HEK293T (cell line): Measurements from ENCODE around the gene NT5C2.
"Not testable (repeated sequence)": the region's sequence is repeated elsewhere in the genome, so short reads cannot be mapped to it uniquely, and the experiment has no call there.

Experiments
- CTCF ChIA-PET: fragments of 350-600 bp; formaldehyde crosslinking; extraction: SDS; loops from one replicate; lab custom pipeline; 2021; ENCODE audit warnings: antibody characterized with exemption, inconsistent platforms; lab: Yijun Ruan, JAX
- POLR2A ChIA-PET: fragments of 350-600 bp; formaldehyde crosslinking; extraction: SDS; loops from one replicate; lab custom pipeline; 2020; ENCODE audit warnings: antibody characterized with exemption, inconsistent platforms; lab: Yijun Ruan, JAX
- DNase-seq: peaks from one replicate; pipeline ENCODE4 v3.0.0; 2012; ENCODE audit warnings: mixed read lengths; ENCODE audit errors: extremely low spot score
- ARNT ChIP-seq: fragments of 450-650 bp; IDR thresholded peaks from 2 replicates; pipeline ENCODE4 v1.6.1; 2017; ENCODE audit warnings: mild to moderate bottlenecking
- BHLHE40 ChIP-seq: fragments of 450-650 bp; IDR thresholded peaks from 2 replicates; pipeline ENCODE4 v1.6.1; 2016; ENCODE audit warnings: mild to moderate bottlenecking, moderate library complexity, borderline replicate concordance
- CTBP1 ChIP-seq: fragments of 450-650 bp; IDR thresholded peaks from 2 replicates; pipeline ENCODE4 v1.6.1; 2016; ENCODE audit warnings: borderline replicate concordance
- ELF4 ChIP-seq: fragments of 450-650 bp; IDR thresholded peaks from 2 replicates; pipeline ENCODE4 v1.6.1; 2017; ENCODE audit warnings: antibody characterized with exemption
- FOXA1 ChIP-seq: fragments of 450-650 bp; IDR thresholded peaks from 2 replicates; pipeline ENCODE4 v1.6.1; 2016; ENCODE audit warnings: mild to moderate bottlenecking
- FOXK2 ChIP-seq: fragments of 450-650 bp; IDR thresholded peaks from 2 replicates; pipeline ENCODE4 v1.6.1; 2016; ENCODE audit warnings: mild to moderate bottlenecking
- FOXM1 ChIP-seq: fragments of 450-650 bp; IDR thresholded peaks from 2 replicates; pipeline ENCODE4 v1.6.1; 2017; ENCODE audit warnings: mild to moderate bottlenecking, borderline replicate concordance
- HDGF ChIP-seq: fragments of 450-650 bp; IDR thresholded peaks from 2 replicates; pipeline ENCODE4 v1.6.1; 2017; ENCODE audit warnings: antibody characterized with exemption, borderline replicate concordance
- L3MBTL2 ChIP-seq: fragments of 450-650 bp; conservative IDR thresholded peaks from 2 replicates; pipeline ENCODE4 v1.6.1; 2016; ENCODE audit warnings: mild to moderate bottlenecking
- LEF1 ChIP-seq: fragments of 450-650 bp; IDR thresholded peaks from 2 replicates; pipeline ENCODE4 v1.6.1; 2017; ENCODE audit warnings: mild to moderate bottlenecking, borderline replicate concordance
- NFRKB ChIP-seq: fragments of 450-650 bp; IDR thresholded peaks from 2 replicates; pipeline ENCODE4 v1.6.1; 2016; ENCODE audit warnings: mild to moderate bottlenecking, moderate library complexity
- SP1 ChIP-seq: fragments of 450-650 bp; IDR thresholded peaks from 2 replicates; pipeline ENCODE4 v1.6.1; 2017
- SUZ12 ChIP-seq: fragments of 450-650 bp; IDR thresholded peaks from 2 replicates; pipeline ENCODE4 v1.6.1; 2016; ENCODE audit warnings: mild to moderate bottlenecking
- TARDBP ChIP-seq: fragments of 450-650 bp; IDR thresholded peaks from 2 replicates; pipeline ENCODE4 v1.6.1; 2016
- ZNF384 ChIP-seq: fragments of 450-650 bp; IDR thresholded peaks from 2 replicates; pipeline ENCODE4 v1.6.1; 2016
- TF ChIP-seq, protein P1 (sequence below): fragments of 450-650 bp; IDR thresholded peaks from 2 replicates; pipeline ENCODE4 v1.6.1; 2016

NT5C2 gene

DNA sequence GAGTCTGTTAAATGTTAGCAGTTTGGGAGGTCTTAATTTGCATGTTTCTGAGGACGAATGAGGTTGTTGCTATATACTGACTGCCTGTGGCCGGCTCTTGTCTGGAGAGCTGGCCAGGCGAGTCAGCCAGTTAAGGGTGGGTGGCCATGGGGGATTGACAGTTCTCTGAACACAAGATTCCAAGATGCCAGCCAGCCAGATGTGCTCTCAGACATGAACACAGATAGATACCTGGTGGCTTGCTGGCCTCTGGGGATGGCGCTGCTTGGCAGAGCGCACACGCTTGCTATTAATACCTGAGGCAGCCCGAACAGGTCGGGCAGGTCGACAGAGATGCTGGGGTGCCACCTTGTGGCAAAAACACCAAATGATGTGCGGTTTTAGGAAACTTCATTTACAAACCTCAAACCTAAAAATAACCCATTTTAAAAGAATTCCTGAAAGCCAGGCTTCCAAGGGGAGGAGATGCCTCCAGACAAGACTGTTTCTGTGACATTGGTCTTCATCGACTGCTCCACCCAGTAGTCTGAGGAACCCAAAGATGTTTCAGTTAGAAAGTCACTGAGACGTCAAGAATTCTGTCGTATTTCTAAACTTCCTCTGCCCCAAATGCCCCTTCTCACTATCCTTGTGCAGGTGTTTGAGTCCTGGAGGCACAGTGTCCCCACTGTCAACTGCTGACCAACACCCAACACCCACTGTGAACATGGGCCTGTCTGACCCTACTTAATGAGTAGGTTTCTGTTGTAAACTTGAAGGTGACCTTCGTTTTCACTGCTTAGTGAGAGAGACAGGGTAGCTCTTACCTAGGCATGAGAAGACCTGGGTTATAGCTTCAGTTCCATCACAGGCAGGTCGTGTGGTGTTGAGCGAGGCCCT lies 123.4 kb downstream of the NT5C2 start:
- ChIA-PET POLR2A (no interaction called here), CTCF (interaction anchor here (1.1 to 4.0 kb wide), 2 partner anchors 152 to 244 kb away, joined by 4 to 15 read pairs; partner anchors contain the start of gene CNNM2)
- peak; percentile 77 for DNase-seq
- TF ChIP-seq ELF4 = no peak
- TF ChIP-seq NFRKB = no peak
- no peak for TF ChIP-seq BHLHE40
- TF ChIP-seq FOXA1 = no peak
- TF ChIP-seq SUZ12 = no peak
- TF ChIP-seq, protein P1, sequence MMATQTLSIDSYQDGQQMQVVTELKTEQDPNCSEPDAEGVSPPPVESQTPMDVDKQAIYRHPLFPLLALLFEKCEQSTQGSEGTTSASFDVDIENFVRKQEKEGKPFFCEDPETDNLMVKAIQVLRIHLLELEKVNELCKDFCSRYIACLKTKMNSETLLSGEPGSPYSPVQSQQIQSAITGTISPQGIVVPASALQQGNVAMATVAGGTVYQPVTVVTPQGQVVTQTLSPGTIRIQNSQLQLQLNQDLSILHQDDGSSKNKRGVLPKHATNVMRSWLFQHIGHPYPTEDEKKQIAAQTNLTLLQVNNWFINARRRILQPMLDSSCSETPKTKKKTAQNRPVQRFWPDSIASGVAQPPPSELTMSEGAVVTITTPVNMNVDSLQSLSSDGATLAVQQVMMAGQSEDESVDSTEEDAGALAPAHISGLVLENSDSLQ = no peak
- no peak for TF ChIP-seq SP1
- no peak for TF ChIP-seq ZNF384
- TF ChIP-seq L3MBTL2 = no peak
- no peak for TF ChIP-seq FOXM1
- TF ChIP-seq LEF1 = no peak
- no peak for TF ChIP-seq FOXK2
- TF ChIP-seq CTBP1 = no peak

DNA sequence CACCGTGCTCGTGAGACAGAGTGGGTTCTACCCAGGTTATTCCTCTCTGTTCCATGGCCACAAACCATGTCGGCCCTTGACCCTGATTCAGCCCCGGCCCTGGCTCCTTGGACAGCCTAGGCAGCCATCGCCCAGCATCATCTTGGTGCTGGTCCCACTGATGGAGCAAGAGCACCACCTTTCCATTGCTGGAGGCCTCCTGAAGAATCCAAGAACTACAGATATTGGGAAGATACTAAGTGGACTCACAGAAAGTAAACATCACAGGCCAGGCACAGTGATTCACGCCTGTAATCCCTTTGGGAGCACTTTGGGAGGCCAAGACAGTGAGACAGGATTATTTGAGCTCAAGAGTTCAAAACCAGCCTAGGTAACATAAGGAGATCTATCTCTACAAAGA lies 125.1 kb downstream of the NT5C2 start:
- CTCF ChIA-PET = interaction anchor here (1.0 to 4.0 kb wide), 2 partner anchors 151 to 153 kb away, joined by 5 to 15 read pairs; partner anchors contain the start of gene CNNM2
- no peak for DNase-seq
- POLR2A ChIA-PET = no interaction called here
- TF ChIP-seq ELF4 (no peak), NFRKB (no peak), L3MBTL2 (no peak), FOXA1 (no peak), SUZ12 (no peak), LEF1 (no peak), ZNF384 (no peak), TARDBP (no peak), FOXM1 (no peak), CTBP1 (no peak), FOXK2 (no peak), ARNT (no peak), BHLHE40 (no peak), HDGF (no peak), SP1 (no peak)
- TF ChIP-seq, protein P1 = no peak

DNA sequence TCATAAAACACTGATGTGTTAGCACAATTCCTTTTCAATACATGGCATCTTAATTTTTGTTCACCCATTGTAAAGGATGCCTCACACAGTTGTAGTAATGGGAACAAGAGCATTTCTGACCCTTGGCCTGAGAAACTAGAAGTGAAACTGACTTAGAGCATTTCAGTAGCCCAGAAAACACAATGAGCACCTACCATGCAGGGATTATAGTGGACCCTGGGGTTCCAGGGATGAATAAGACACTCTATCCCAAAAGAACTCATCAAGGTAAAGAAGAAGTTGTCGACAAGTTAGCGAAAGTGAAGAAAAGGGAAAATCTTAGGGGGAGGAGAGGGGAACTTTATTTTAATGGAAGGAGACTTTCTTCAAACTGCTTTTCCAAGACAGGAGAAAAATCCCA lies 125.6 kb downstream of the NT5C2 start:
- CTCF ChIA-PET = interaction anchor here (4.0 kb wide), 1 partner anchor 150 kb away, joined by 15 read pairs; the partner anchor contains the start of gene CNNM2
- no peak for DNase-seq
- POLR2A ChIA-PET = no interaction called here
- TF ChIP-seq HDGF = no peak
- no peak for TF ChIP-seq ZNF384
- TF ChIP-seq, protein P1 = no peak
- TF ChIP-seq FOXA1 = no peak
- no peak for TF ChIP-seq SP1
- no peak for TF ChIP-seq ARNT
- no peak for TF ChIP-seq CTBP1
- no peak for TF ChIP-seq FOXK2
- TF ChIP-seq LEF1 = no peak
- no peak for TF ChIP-seq BHLHE40
- no peak for TF ChIP-seq ELF4
- no peak for TF ChIP-seq NFRKB
- no peak for TF ChIP-seq L3MBTL2
- TF ChIP-seq SUZ12 = no peak
- no peak for TF ChIP-seq TARDBP
- TF ChIP-seq FOXM1 = no peak

DNA sequence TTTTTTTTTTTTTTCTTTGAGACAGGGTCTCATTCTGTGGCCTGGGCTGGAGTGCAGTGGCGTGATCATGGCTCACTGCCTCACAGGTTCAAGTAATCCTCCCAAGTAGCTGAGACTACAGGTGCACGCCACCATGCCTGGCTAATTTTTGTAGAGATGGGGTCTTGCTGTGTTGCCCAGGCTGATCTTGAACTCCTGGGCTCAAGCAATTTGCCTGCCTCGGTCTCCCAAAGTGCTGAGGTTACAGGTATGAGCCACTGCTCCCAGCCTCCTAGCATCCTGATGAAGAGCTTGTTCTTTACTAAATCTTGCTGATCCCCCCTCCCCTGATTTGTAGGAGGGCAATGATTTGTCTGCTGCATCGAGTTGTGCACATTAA lies 126.0 kb downstream of the NT5C2 start:
- DNase-seq, POLR2A ChIA-PET: not testable (repeated sequence)
- CTCF ChIA-PET = interaction anchor here (0.6 to 4.0 kb wide), 4 partner anchors 150 to 240 kb away, joined by 3 to 15 read pairs (median 6); partner anchors contain the start of gene CNNM2

DNA sequence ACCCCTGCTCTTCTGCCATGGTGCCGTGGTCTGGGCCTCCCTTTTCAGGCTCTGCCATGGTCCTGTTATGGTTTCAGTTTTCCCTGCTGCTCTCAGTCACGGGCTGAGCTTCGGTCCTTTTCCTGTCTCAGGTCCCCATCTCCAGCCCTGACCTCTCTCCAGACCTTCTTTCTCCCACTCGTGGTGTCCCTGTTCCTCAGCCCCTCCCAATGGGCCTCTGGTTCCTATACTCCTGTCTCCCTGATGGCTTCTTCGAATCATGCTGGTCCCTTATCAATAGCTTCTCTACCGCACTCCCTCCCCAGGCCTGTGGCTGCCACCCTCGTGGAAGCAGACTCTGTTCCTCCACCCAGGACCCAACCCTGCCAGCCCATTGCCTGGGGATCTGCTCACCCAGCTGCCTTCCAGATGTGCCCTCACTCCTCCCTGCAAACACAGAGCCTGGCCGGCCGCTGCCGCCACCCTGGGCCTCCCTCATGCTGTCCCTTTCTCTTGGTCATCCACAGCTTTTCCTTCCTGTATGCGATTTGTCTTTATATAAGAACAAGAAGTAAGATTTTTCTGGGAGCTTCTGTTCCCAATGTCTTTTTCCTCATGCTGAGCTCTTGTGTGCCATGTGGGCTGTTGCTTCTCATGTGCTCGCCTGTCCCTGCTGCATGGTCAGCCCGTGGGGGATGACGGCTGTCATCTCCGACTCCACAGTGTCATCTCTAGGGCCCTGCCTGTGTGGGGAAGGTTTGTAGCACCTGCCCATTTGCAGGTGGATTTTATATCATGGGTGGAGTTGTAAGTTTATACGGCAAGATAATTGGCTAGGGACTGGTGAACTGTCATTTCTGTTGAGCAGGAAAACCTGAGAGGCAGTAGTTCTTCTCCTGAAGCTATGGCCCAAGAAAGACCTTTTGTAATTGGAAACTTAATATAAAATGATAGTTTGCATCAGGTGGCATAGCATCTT lies 126.7 kb downstream of the NT5C2 start:
- POLR2A ChIA-PET = no interaction called here
- CTCF ChIA-PET = interaction anchor here (0.6 to 1.3 kb wide), 3 partner anchors 149 to 239 kb away, joined by 3 to 7 read pairs (median 4); partner anchors contain the start of gene CNNM2

More for the DNA sequence above, 126.7 kb downstream of the NT5C2 start:
- TF ChIP-seq FOXK2 (no peak), ZNF384 (no peak), L3MBTL2 (no peak), SUZ12 (no peak), ARNT (no peak), TARDBP (no peak), BHLHE40 (no peak), CTBP1 (no peak), ELF4 (no peak), HDGF (no peak), LEF1 (no peak)
- TF ChIP-seq, protein P1 = no peak
- no peak for DNase-seq
